Suprapubic skin (tissue), 4 donors: Measurements from ENCODE around the gene NPBWR2. TPM values are rescaled to one million over a fixed set of nuclear protein-coding genes. Genes with fewer than 3 reads are reported as not detected.

Experiments
- DNase-seq, 2 donors: peaks; one replicate each; pipeline ENCODE4 v3.0.0-alpha.2; 2019; ENCODE audit warnings: low spot score in 2 of 2
- H3K27ac ChIP-seq: fragments of 200-600 bp; sonication (generic); one replicate; pipeline ENCODE4 v1.5.1; 2019
- H3K27me3 ChIP-seq: fragments of 200-600 bp; sonication (generic); one replicate; pipeline ENCODE4 v1.5.1; 2019
- H3K36me3 ChIP-seq: fragments of 200-600 bp; sonication (generic); one replicate; pipeline ENCODE4 v1.5.1; 2019
- H3K4me1 ChIP-seq: fragments of 200-600 bp; sonication (generic); one replicate; pipeline ENCODE4 v1.5.1; 2019
- H3K4me3 ChIP-seq: fragments of 200-600 bp; sonication (generic); one replicate; pipeline ENCODE4 v1.5.1; 2019; ENCODE audit warnings: mild to moderate bottlenecking
- H3K9me3 ChIP-seq: fragments of 200-600 bp; sonication (generic); one replicate; pipeline ENCODE4 v1.5.1; 2019
- CTCF ChIP-seq, 2 donors: fragments of 200-600 bp in 1 of 2; fragments of 450-650 bp in 1 of 2; sonication (generic) in 1 of 2; IDR thresholded peaks; one replicate each; pipeline ENCODE4 v1.5.1; 2016 to 2019; ENCODE audit warnings: antibody characterized with exemption in 2 of 2, mild to moderate bottlenecking in 1 of 2, moderate library complexity in 1 of 2
- EP300 ChIP-seq: sonication (generic); formaldehyde crosslinking; IDR thresholded peaks from one replicate; pipeline ENCODE4 v1.6.1; 2017; ENCODE audit warnings: antibody characterized with exemption
- POLR2A ChIP-seq, 2 donors: fragments of 450-650 bp; IDR thresholded peaks; one replicate each; pipeline ENCODE4 v1.6.1; 2017; ENCODE audit warnings: antibody characterized with exemption in 2 of 2, mild to moderate bottlenecking in 2 of 2, moderate library complexity in 2 of 2
- POLR2AphosphoS5 ChIP-seq, 3 donors: sonication (generic); formaldehyde crosslinking; IDR thresholded peaks; one replicate each; pipeline ENCODE4 v1.6.1; 2017; ENCODE audit warnings: antibody characterized with exemption in 3 of 3
- WGBS: methylation state at CpG from one replicate; pipeline ENCODE4 v1.1.5; 2018; 5-methylcytosine and 5-hydroxymethylcytosine counted together
- total RNA-seq, 4 donors: library from RNA; depleted of rRNA; stranded (reverse); fragments of >200 nt; gene quantifications; one replicate each; pipeline ENCODE4 v1.1.0, GENCODE V29; 2016

NPBWR2 gene
- total RNA-seq, 4 donors from 2014 or later: not detected

- Histone ChIP-seq H3K36me3 (no peaks in the 10 kb centered on the region), H3K27me3 (peaks cover 49% of the 10 kb centered on the region), H3K9me3 (no peaks in the 10 kb centered on the region), H3K4me3 (no peak overlapping the region), H3K4me1 (peaks cover 14% of the 10 kb centered on the region), H3K27ac (no peak overlapping the region)
- DNase-seq: no peak
- no peak for TF ChIP-seq CTCF (IDR thresholded peaks at IDR 0.05)
- no peak for TF ChIP-seq POLR2A (IDR thresholded peaks at IDR 0.05)
- no peak for TF ChIP-seq EP300
- WGBS: 70% methylated on average over 7 of the region's 21 CpGs
These were observed 8.1 kb downstream of the NPBWR2 start for GRCh38 chr20:64099086-64099786.

GRCh38 chr20:64098471-64099013, 8.8 kb downstream of the NPBWR2 start:
- no peaks in the 10 kb centered on the region for H3K36me3 ChIP-seq
- peaks cover 14% of the 10 kb centered on the region for H3K4me1 ChIP-seq
- DNase-seq: no peak
- no peak overlapping the region for H3K27ac ChIP-seq
- H3K9me3 ChIP-seq: no peaks in the 10 kb centered on the region
- H3K4me3 ChIP-seq: no peak overlapping the region
- no peak for TF ChIP-seq POLR2A (IDR thresholded peaks at IDR 0.05)
- TF ChIP-seq CTCF (IDR thresholded peaks at IDR 0.05): no peak
- no peak for TF ChIP-seq EP300
- TF ChIP-seq POLR2AphosphoS5 (IDR thresholded peaks at IDR 0.05): no peak
- H3K27me3 ChIP-seq: peaks cover 42% of the 10 kb centered on the region
- 95% methylated on average over 19 of the region's 28 CpGs for WGBS

GRCh38 chr20:64096535-64096934, 10.8 kb downstream of the NPBWR2 start:
- H3K27ac ChIP-seq: no peak overlapping the region
- H3K4me3 ChIP-seq: no peak overlapping the region
- no peak for TF ChIP-seq POLR2A (IDR thresholded peaks at IDR 0.05)
- TF ChIP-seq EP300: no peak
- TF ChIP-seq CTCF (IDR thresholded peaks at IDR 0.05): no peak
- no peak for TF ChIP-seq POLR2AphosphoS5 (IDR thresholded peaks at IDR 0.05)
- no peaks in the 10 kb centered on the region for H3K36me3 ChIP-seq
- H3K9me3 ChIP-seq: no peaks in the 10 kb centered on the region
- DNase-seq: no peak
- peaks cover 22% of the 10 kb centered on the region for H3K27me3 ChIP-seq
- no peaks in the 10 kb centered on the region for H3K4me1 ChIP-seq
- WGBS: 96% methylated on average over 6 of the region's 6 CpGs

- H3K4me3 ChIP-seq: no peak overlapping the region
- no peak for DNase-seq
- no peaks in the 10 kb centered on the region for H3K36me3 ChIP-seq
- no peak overlapping the region for H3K27ac ChIP-seq
- peaks cover 16% of the 10 kb centered on the region for H3K27me3 ChIP-seq
- TF ChIP-seq CTCF (IDR thresholded peaks at IDR 0.05): no peak
- no peak for TF ChIP-seq EP300
- no peaks in the 10 kb centered on the region for H3K4me1 ChIP-seq
- WGBS: 64% methylated on average over 8 of the region's 11 CpGs
- H3K9me3 ChIP-seq: no peaks in the 10 kb centered on the region
These were observed 11.4 kb downstream of the NPBWR2 start for GRCh38 chr20:64095927-64096326.

GRCh38 chr20:64095455-64095854, 11.9 kb downstream of the NPBWR2 start:
- Histone ChIP-seq H3K27me3 (peaks cover 11% of the 10 kb centered on the region), H3K9me3 (no peaks in the 10 kb centered on the region), H3K27ac (no peak overlapping the region), H3K4me1 (no peaks in the 10 kb centered on the region), H3K36me3 (no peaks in the 10 kb centered on the region), H3K4me3 (no peak overlapping the region)
- whole genome bisulfite sequencing: 77% methylated on average over 4 of the region's 4 CpGs
- no peak for DNase-seq
- TF ChIP-seq POLR2AphosphoS5 (IDR thresholded peaks at IDR 0.05) (no peak), POLR2A (IDR thresholded peaks at IDR 0.05) (no peak), CTCF (IDR thresholded peaks at IDR 0.05) (no peak), EP300 (no peak)
